Naive thymus-derived CD8-positive, alpha-beta T cell (primary cell): ENCODE data around the gene CNTNAP3. TPM values are rescaled to one million over a fixed set of nuclear protein-coding genes. Genes with fewer than 3 reads are reported as not detected.
"Not testable (repeated sequence)": the region's sequence is repeated elsewhere in the genome, so short reads cannot be mapped to it uniquely, and the experiment has no call there.

ENCODE experiments used
- ATAC-seq, 2 donors: fragments of 150-1000 bp; cut with Tn5 transposase in 1 of 2; sonication (Bioruptor Pico), chemical (Tn5 transposase) in 1 of 2; 1 replicate in 1 of 2; 2 replicates in 1 of 2; pipeline ENCODE4 v1.10.0; 2021; ENCODE audit warnings: mild to moderate bottlenecking in 2 of 2, moderate library complexity in 2 of 2
- POLR2A ChIA-PET: fragments of 350-600 bp; sonication (Branson Sonifier 250); formaldehyde crosslinking; loops from one replicate; lab custom pipeline; 2021; ENCODE audit warnings: antibody characterized with exemption; lab: Charles Lee
- DNase-seq, 10 donors: peaks; one replicate each; pipeline versions ENCODE4 v3.0.0 to v3.0.0-alpha.2; 2020 to 2022
- H3K27ac Mint-ChIP-seq, 10 donors: one replicate each; pipeline ENCODE4 v1.8.0; 2020 to 2022; ENCODE audit warnings: mild to moderate bottlenecking in 10 of 10, mixed read lengths in 10 of 10, moderate library complexity in 4 of 10, inconsistent platforms in 1 of 10
- H3K27me3 Mint-ChIP-seq, 5 donors: one replicate each; pipeline ENCODE4 v1.8.0; 2021 to 2022; ENCODE audit warnings: mixed read lengths in 5 of 5
- H3K36me3 Mint-ChIP-seq, 3 donors: one replicate each; pipeline ENCODE4 v1.8.0; 2020 to 2022; ENCODE audit warnings: mixed read lengths in 3 of 3, mild to moderate bottlenecking in 2 of 3, inconsistent platforms in 1 of 3
- H3K4me1 Mint-ChIP-seq, 4 donors: one replicate each; pipeline ENCODE4 v1.8.0; 2021 to 2022; ENCODE audit warnings: mixed read lengths in 4 of 4
- H3K4me3 Mint-ChIP-seq, 10 donors: one replicate each; pipeline ENCODE4 v1.8.0; 2020 to 2022; ENCODE audit warnings: mild to moderate bottlenecking in 10 of 10, mixed read lengths in 10 of 10, moderate library complexity in 6 of 10, inconsistent platforms in 1 of 10
- H3K9me3 Mint-ChIP-seq, 9 donors: one replicate each; pipeline ENCODE4 v1.8.0; 2020 to 2022; ENCODE audit warnings: mixed read lengths in 9 of 9, mild to moderate bottlenecking in 3 of 9, inconsistent platforms in 1 of 9, moderate library complexity in 1 of 9
- polyA plus RNA-seq, 3 donors: library from polyadenylated mRNA; unstranded; fragments of 300-500 nt; fragmentation: Illumina TruSeq; gene quantifications; one replicate each; pipeline ENCODE4 v1.2.3, GENCODE V29; 2021
- total RNA-seq, 8 experiments: library from RNA in 2 of 8; stranded (reverse) in 2 of 8; gene quantifications; one replicate each; pipeline ENCODE4 v1.2.3 and lab custom pipeline; 2021 to 2026

The CNTNAP3 gene
- total RNA-seq: not detected
- not detected for polyA plus RNA-seq
- 0 to 0.08 (median 0) reads per million in 6 experiments for total RNA-seq (lab: John Stamatoyannopoulos, UW)

- H3K27ac Mint-ChIP-seq, H3K4me3 Mint-ChIP-seq, ATAC-seq, H3K27me3 Mint-ChIP-seq, DNase-seq, H3K36me3 Mint-ChIP-seq, H3K4me1 Mint-ChIP-seq, H3K9me3 Mint-ChIP-seq, POLR2A ChIA-PET: not testable (repeated sequence)
Measured at GRCh38 chr9:39287980-39288379, at the start of gene CNTNAP3. Gene CNTNAP3, minus strand, starts transcription at chr9:39288167. Its CDS starts 103 bp downstream, at chr9:39288064.

- H3K27me3 Mint-ChIP-seq, H3K4me3 Mint-ChIP-seq, POLR2A ChIA-PET, ATAC-seq, H3K27ac Mint-ChIP-seq, H3K9me3 Mint-ChIP-seq, H3K4me1 Mint-ChIP-seq, H3K36me3 Mint-ChIP-seq, DNase-seq: not testable (repeated sequence)
Measured at GRCh38 chr9:39279995-39280394, 8.0 kb downstream of the CNTNAP3 start.

GRCh38 chr9:39242513-39242912, 45.5 kb downstream of the CNTNAP3 start:
- H3K27ac Mint-ChIP-seq, H3K27me3 Mint-ChIP-seq, DNase-seq, H3K36me3 Mint-ChIP-seq, ATAC-seq, POLR2A ChIA-PET, H3K4me1 Mint-ChIP-seq, H3K4me3 Mint-ChIP-seq, H3K9me3 Mint-ChIP-seq: not testable (repeated sequence)

DNA sequence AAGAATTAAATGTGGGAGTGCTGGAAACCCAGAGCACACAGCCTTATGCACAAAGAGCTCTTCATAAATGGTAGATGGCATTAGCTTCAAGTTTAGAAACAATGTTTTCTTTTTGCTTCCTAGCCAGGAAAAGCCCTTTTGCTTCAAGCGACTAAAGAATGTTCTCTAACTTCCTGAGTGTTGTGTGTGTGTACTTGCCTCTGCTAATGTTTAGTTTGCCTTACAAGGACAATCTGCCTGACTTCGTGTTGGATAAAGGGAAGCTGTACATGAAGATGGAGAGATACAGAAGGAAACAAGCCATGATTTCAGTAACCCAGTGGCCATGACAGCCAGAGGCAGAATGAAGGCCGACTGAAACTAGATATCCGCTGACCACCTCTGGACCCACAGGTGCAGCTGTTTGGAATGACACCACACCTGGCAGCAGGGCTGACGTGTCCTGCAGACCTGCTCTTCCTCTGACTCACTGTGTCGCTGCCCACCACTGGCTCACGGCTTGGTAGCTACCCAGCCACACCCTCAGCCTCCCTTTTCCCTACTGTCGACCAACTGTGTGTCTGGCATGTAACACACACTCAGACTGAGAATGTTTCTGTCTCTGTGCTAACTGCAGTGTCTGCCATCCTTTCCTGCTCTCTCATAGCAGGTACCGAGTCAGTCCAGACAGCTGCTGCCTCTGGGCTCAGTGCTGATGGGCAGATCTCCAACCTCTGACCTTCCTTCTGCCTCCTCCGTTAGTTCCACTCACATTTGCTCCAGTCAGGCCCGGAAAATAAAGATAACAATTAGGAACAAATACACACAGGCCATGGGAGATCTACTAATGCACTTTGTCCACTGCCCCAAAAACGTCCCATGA, 55.6 kb downstream of the CNTNAP3 start:
- POLR2A ChIA-PET, H3K36me3 Mint-ChIP-seq: not testable (repeated sequence)

DNA sequence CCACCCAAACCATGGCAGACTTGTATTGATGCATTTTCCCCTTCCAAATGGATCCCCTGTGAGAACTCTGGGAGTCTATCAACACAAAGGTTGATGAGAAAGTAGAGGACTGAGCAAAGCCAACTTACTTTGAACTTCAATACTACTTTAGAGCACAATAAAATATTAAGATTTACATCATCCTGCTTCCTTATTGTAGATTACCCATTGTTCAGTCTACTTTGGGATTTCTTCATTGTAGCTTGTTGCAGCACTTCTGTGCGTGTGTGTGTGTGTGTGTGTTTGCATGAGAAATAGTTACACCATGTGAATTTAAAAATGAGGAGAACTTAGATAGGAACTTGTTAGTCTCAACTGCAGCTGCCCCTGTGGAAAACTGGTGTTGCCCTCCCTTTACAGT, 72.0 kb downstream of the CNTNAP3 start:
- POLR2A ChIA-PET, ATAC-seq, H3K36me3 Mint-ChIP-seq, H3K4me3 Mint-ChIP-seq, H3K4me1 Mint-ChIP-seq, H3K27ac Mint-ChIP-seq, H3K9me3 Mint-ChIP-seq, DNase-seq, H3K27me3 Mint-ChIP-seq: not testable (repeated sequence)

More for the DNA sequence above, 55.6 kb downstream of the CNTNAP3 start:
- H3K27ac Mint-ChIP-seq, H3K27me3 Mint-ChIP-seq, H3K4me1 Mint-ChIP-seq, H3K9me3 Mint-ChIP-seq, ATAC-seq, H3K4me3 Mint-ChIP-seq, DNase-seq: not testable (repeated sequence)

DNA sequence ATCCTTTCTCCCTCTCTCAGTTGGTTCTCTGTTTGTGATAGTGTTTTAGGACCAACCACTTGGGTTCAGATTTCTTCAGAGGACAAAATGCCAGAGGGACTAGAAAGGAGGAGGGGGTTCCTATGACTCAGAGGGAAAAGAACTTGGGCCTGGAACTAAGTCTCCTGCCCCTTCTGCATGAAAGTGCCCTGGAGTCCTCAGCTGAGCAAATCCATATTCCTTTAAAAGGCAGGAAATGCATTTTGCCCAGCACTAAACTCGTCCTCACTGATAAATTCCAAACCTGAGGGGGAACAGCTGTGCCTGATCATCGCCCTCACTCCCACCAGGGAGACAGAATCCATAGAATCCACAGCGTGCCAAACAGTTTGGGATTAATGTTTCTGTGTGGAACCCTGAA, 78.2 kb downstream of the CNTNAP3 start:
- ATAC-seq, POLR2A ChIA-PET, H3K27me3 Mint-ChIP-seq, DNase-seq, H3K4me3 Mint-ChIP-seq, H3K4me1 Mint-ChIP-seq, H3K27ac Mint-ChIP-seq, H3K36me3 Mint-ChIP-seq, H3K9me3 Mint-ChIP-seq: not testable (repeated sequence)

- H3K36me3 Mint-ChIP-seq, POLR2A ChIA-PET, H3K27ac Mint-ChIP-seq, H3K4me3 Mint-ChIP-seq, H3K27me3 Mint-ChIP-seq, H3K9me3 Mint-ChIP-seq, ATAC-seq, DNase-seq, H3K4me1 Mint-ChIP-seq: not testable (repeated sequence)
Measured at GRCh38 chr9:39206643-39207042, 81.3 kb downstream of the CNTNAP3 start.

- H3K36me3 Mint-ChIP-seq, ATAC-seq, H3K4me1 Mint-ChIP-seq, H3K27ac Mint-ChIP-seq, POLR2A ChIA-PET, H3K9me3 Mint-ChIP-seq, H3K4me3 Mint-ChIP-seq, DNase-seq, H3K27me3 Mint-ChIP-seq: not testable (repeated sequence)
Measured at GRCh38 chr9:39205842-39206241, 82.1 kb downstream of the CNTNAP3 start.

DNA sequence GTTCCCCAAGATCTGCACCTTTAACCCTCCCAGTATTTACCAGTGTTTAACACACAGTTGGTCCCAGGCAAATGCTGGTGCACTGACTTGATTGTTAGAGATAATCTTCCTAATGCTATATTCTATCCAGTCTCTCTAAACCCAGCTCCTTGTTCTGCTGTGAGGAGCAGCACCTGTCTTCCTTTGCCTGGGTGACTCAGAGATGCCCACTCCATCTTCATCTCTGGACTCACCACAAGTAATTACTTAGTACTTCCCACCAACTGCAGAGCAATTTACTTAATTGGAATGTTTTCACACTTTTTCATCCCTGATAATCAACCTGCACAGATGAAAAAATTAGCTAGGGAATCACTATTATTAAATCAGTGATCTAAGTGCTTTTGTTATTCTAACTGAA, 87.6 kb downstream of the CNTNAP3 start:
- H3K4me3 Mint-ChIP-seq, DNase-seq: not testable (repeated sequence)

GRCh38 chr9:39198000-39198709, 89.8 kb downstream of the CNTNAP3 start:
- DNase-seq, H3K27ac Mint-ChIP-seq, H3K36me3 Mint-ChIP-seq, H3K9me3 Mint-ChIP-seq, H3K4me1 Mint-ChIP-seq, H3K27me3 Mint-ChIP-seq, POLR2A ChIA-PET, H3K4me3 Mint-ChIP-seq, ATAC-seq: not testable (repeated sequence)

More for the DNA sequence above, 87.6 kb downstream of the CNTNAP3 start:
- H3K27ac Mint-ChIP-seq, H3K9me3 Mint-ChIP-seq, H3K27me3 Mint-ChIP-seq, H3K4me1 Mint-ChIP-seq, H3K36me3 Mint-ChIP-seq, ATAC-seq, POLR2A ChIA-PET: not testable (repeated sequence)

DNA sequence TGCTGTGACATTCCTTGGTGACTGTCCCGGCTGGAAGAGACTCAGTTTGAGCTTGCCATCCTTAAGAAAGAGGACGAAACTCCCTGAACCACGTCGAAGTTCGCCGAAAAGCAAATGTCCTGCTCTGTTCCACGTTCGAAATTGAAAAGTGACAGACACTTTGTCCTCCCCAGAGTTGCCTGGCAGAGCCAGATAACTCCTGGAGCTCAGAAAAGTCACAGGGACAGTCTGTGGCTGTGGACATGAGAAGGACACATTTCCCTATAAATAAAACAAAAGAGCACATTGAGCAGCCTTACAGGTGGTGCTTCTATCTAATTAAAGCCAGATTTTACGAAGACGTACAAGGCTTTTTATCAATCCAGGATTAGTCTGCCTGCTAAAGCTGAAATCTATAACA, 116.6 kb downstream of the CNTNAP3 start:
- H3K27ac Mint-ChIP-seq, H3K9me3 Mint-ChIP-seq, H3K27me3 Mint-ChIP-seq, H3K4me3 Mint-ChIP-seq, DNase-seq, POLR2A ChIA-PET, H3K36me3 Mint-ChIP-seq, H3K4me1 Mint-ChIP-seq, ATAC-seq: not testable (repeated sequence)

DNA sequence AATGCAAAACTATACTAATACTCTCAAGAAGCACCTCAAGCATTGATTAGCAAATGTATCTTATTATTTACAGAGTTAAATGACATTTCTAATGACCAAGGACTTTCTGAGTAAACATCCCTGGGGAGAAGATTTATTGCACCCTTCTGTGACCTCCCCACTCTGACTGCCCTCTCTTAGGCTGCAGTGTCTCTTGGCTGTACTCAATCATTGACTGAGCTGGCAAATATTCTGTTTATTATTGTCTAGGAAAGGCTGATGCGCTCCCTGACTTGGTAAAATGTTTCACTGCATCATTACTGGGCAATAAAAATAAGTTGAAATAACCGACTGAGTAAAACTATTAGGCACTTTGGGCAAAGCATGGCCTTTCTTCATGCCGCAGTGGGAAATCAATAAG, 130.3 kb downstream of the CNTNAP3 start:
- not testable (repeated sequence) for H3K27me3 Mint-ChIP-seq, H3K36me3 Mint-ChIP-seq, H3K9me3 Mint-ChIP-seq

DNA sequence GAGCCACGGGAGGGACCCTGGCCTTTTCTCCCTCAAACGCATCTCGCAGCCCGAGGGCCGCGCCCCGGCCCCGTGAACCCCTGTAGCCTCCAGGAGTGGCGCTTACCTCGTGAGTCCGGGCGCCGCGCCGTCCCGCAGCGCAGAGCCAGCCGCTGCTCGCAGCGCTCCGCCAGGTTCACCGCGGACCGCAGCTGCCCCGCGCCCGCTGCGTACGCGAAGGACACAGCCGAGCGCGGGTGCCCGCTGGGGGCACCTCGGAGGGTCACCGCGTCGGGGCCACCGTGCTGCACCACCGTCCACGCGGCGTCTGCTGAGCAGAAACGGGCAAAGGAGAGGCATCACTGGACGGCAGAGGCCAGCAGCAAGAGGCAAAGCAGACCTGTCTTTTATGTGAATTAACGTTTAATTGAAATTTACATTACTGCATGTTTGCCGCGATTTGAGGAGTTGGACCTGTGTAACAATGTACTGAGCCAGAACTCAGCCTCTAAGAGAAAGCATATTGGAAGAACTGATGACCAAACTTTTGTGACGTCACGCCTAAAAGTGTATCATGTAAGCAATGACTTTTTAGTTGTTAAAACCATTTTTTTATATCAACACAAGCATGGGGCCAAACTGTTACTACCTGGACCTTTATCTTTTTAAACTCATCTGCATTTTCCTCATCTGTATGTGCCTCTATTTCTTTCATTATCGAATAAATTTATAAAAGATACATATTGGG, 155.0 kb downstream of the CNTNAP3 start:
- H3K36me3 Mint-ChIP-seq, POLR2A ChIA-PET, H3K9me3 Mint-ChIP-seq, DNase-seq, H3K4me3 Mint-ChIP-seq, H3K4me1 Mint-ChIP-seq, ATAC-seq, H3K27me3 Mint-ChIP-seq, H3K27ac Mint-ChIP-seq: not testable (repeated sequence)

More for the DNA sequence above, 130.3 kb downstream of the CNTNAP3 start:
- H3K4me1 Mint-ChIP-seq, POLR2A ChIA-PET, H3K4me3 Mint-ChIP-seq, ATAC-seq, DNase-seq, H3K27ac Mint-ChIP-seq: not testable (repeated sequence)
